IPS-15b (cell line): ENCODE results near the gene COL1A1.

Experiments
- H3K27me3 ChIP-seq: one replicate; pipeline ENCODE4 v1.6.1; 2013; ENCODE audit warnings: low read length; ENCODE audit not compliant: control insufficient read depth, insufficient read depth
- H3K36me3 ChIP-seq: one replicate; pipeline ENCODE4 v1.6.1; 2013; ENCODE audit warnings: low read length; ENCODE audit not compliant: control insufficient read depth, insufficient read depth
- H3K4me1 ChIP-seq: one replicate; pipeline ENCODE4 v1.6.1; 2013; ENCODE audit warnings: mild to moderate bottlenecking, low read length; ENCODE audit not compliant: control insufficient read depth, insufficient read depth
- H3K4me3 ChIP-seq: one replicate; pipeline ENCODE4 v1.5.1; 2013; ENCODE audit warnings: low read depth, low read length
- H3K9ac ChIP-seq: one replicate; pipeline ENCODE4 v1.6.1; 2013; ENCODE audit warnings: low read depth, mild to moderate bottlenecking, low read length
- H3K9me3 ChIP-seq: one replicate; pipeline ENCODE4 v1.6.1; 2013; ENCODE audit warnings: mild to moderate bottlenecking, low read length; ENCODE audit not compliant: control insufficient read depth, insufficient read depth

COL1A1 gene

GRCh38 chr17:50221266-50221863 lies 19.9 kb upstream of the COL1A1 start:
- Histone ChIP-seq H3K36me3 (no peaks in the 10 kb centered on the region), H3K4me1 (no peaks in the 10 kb centered on the region), H3K9ac (no peak overlapping the region)

GRCh38 chr17:50220811-50221210 lies 19.4 kb upstream of the COL1A1 start:
- H3K4me3 ChIP-seq, result no peak overlapping the region
- no peak overlapping the region for H3K9ac ChIP-seq
- H3K9me3 ChIP-seq, result peaks cover 5% of the 10 kb centered on the region
- no peaks in the 10 kb centered on the region for H3K27me3 ChIP-seq
- H3K36me3 ChIP-seq, result no peaks in the 10 kb centered on the region
- H3K4me1 ChIP-seq, result no peaks in the 10 kb centered on the region

More at GRCh38 chr17:50221266-50221863, 19.9 kb upstream of the COL1A1 start:
- H3K4me3 ChIP-seq, result no peak overlapping the region
- H3K27me3 ChIP-seq, result no peaks in the 10 kb centered on the region
- peaks cover 6% of the 10 kb centered on the region for H3K9me3 ChIP-seq

GRCh38 chr17:50219939-50220465 lies 18.6 kb upstream of the COL1A1 start:
- Histone ChIP-seq H3K4me1 (no peaks in the 10 kb centered on the region), H3K27me3 (no peaks in the 10 kb centered on the region), H3K9ac (no peak overlapping the region), H3K36me3 (no peaks in the 10 kb centered on the region), H3K4me3 (no peak overlapping the region), H3K9me3 (no peaks in the 10 kb centered on the region)

GRCh38 chr17:50219342-50219741 lies 17.9 kb upstream of the COL1A1 start:
- Histone ChIP-seq H3K9me3 (no peaks in the 10 kb centered on the region), H3K4me1 (no peaks in the 10 kb centered on the region), H3K36me3 (no peaks in the 10 kb centered on the region), H3K4me3 (no peak overlapping the region), H3K27me3 (no peaks in the 10 kb centered on the region), H3K9ac (no peak overlapping the region)

GRCh38 chr17:50218771-50219315 lies 17.4 kb upstream of the COL1A1 start:
- Histone ChIP-seq H3K4me3 (no peak overlapping the region), H3K9ac (no peak overlapping the region), H3K4me1 (no peaks in the 10 kb centered on the region), H3K36me3 (no peaks in the 10 kb centered on the region), H3K9me3 (no peaks in the 10 kb centered on the region), H3K27me3 (no peaks in the 10 kb centered on the region)

- Histone ChIP-seq H3K9me3 (no peaks in the 10 kb centered on the region), H3K27me3 (no peaks in the 10 kb centered on the region), H3K36me3 (no peaks in the 10 kb centered on the region), H3K9ac (no peak overlapping the region), H3K4me1 (no peaks in the 10 kb centered on the region), H3K4me3 (no peak overlapping the region)
Observed at GRCh38 chr17:50218071-50218759, 16.8 kb upstream of the COL1A1 start.

GRCh38 chr17:50217591-50217990 lies 16.2 kb upstream of the COL1A1 start:
- Histone ChIP-seq H3K36me3 (no peaks in the 10 kb centered on the region), H3K9ac (no peak overlapping the region), H3K27me3 (no peaks in the 10 kb centered on the region), H3K4me1 (no peaks in the 10 kb centered on the region), H3K9me3 (no peaks in the 10 kb centered on the region), H3K4me3 (no peak overlapping the region)

GRCh38 chr17:50214976-50215760 lies 13.7 kb upstream of the COL1A1 start:
- H3K36me3 ChIP-seq, result no peaks in the 10 kb centered on the region
- H3K4me3 ChIP-seq, result no peak overlapping the region
- H3K9me3 ChIP-seq, result no peaks in the 10 kb centered on the region
- no peaks in the 10 kb centered on the region for H3K27me3 ChIP-seq
- peaks cover 20% of the 10 kb centered on the region for H3K4me1 ChIP-seq
- H3K9ac ChIP-seq, result no peak overlapping the region

GRCh38 chr17:50213026-50214022 lies 11.9 kb upstream of the COL1A1 start:
- H3K36me3 ChIP-seq, result no peaks in the 10 kb centered on the region
- H3K27me3 ChIP-seq, result no peaks in the 10 kb centered on the region

GRCh38 chr17:50212121-50212843 lies 10.9 kb upstream of the COL1A1 start:
- Histone ChIP-seq H3K9me3 (no peaks in the 10 kb centered on the region), H3K9ac (no peak overlapping the region), H3K4me1 (peaks cover 38% of the 10 kb centered on the region), H3K4me3 (no peak overlapping the region), H3K36me3 (no peaks in the 10 kb centered on the region), H3K27me3 (no peaks in the 10 kb centered on the region)

More at GRCh38 chr17:50213026-50214022, 11.9 kb upstream of the COL1A1 start:
- H3K4me1 ChIP-seq, result peaks cover 32% of the 10 kb centered on the region
- H3K9ac ChIP-seq, result no peak overlapping the region
- H3K4me3 ChIP-seq, result no peak overlapping the region
- no peaks in the 10 kb centered on the region for H3K9me3 ChIP-seq
